Fibroblast of lung (primary cell): Measurements from ENCODE around the gene BCAS3. TPM values are rescaled to one million over a fixed set of nuclear protein-coding genes. Genes with fewer than 3 reads are reported as not detected.

Source experiments
- DNase-seq, 2 donors: peaks; one replicate each; pipeline versions ENCODE4 v3.0.0 to v3.0.0-alpha.2; 2010; ENCODE audit warnings: low read depth in 2 of 2
- H2AFZ ChIP-seq: 2 replicates; pipeline ENCODE4 v1.5.1; 2012; ENCODE audit warnings: low read length, control low read depth, inconsistent platforms
- H3K27ac ChIP-seq: 2 replicates; pipeline ENCODE4 v1.5.1; 2011; ENCODE audit warnings: low read length, control low read depth; ENCODE audit not compliant: insufficient read depth
- H3K27me3 ChIP-seq: 2 replicates; pipeline ENCODE4 v1.5.1; 2011; ENCODE audit warnings: mild to moderate bottlenecking, low read length; ENCODE audit not compliant: control insufficient read depth, insufficient read depth
- H3K36me3 ChIP-seq: 2 replicates; pipeline ENCODE4 v1.5.1; 2011; ENCODE audit warnings: low read length; ENCODE audit not compliant: control insufficient read depth, insufficient read depth
- H3K4me1 ChIP-seq: 2 replicates; pipeline ENCODE4 v1.5.1; 2011; ENCODE audit warnings: low read length; ENCODE audit not compliant: control insufficient read depth, insufficient read depth; ENCODE audit errors: extremely low read depth
- H3K4me2 ChIP-seq: 2 replicates; pipeline ENCODE4 v1.5.1; 2011; ENCODE audit warnings: low read length, control low read depth; ENCODE audit not compliant: insufficient read depth; ENCODE audit errors: extremely low read depth
- H3K4me3 ChIP-seq, 4 experiments: fragments of 200-600 bp in 1 of 4; sonication (generic) in 1 of 4; replicated peaks in 1 of 4; 2 replicates each; pipeline ENCODE4 v1.5.1; 2011 to 2016; ENCODE audit warnings: low read length in 4 of 4, low read depth in 3 of 4, mild to moderate bottlenecking in 3 of 4, control low read depth in 2 of 4, inconsistent platforms in 1 of 4, mixed read lengths in 1 of 4; ENCODE audit not compliant: insufficient read depth in 1 of 4; ENCODE audit errors: control extremely low read depth in 1 of 4
- H3K79me2 ChIP-seq: 2 replicates; pipeline ENCODE4 v1.5.1; 2012; ENCODE audit warnings: mild to moderate bottlenecking, low read length, inconsistent platforms; ENCODE audit not compliant: control insufficient read depth, insufficient read depth
- H3K9ac ChIP-seq: 2 replicates; pipeline ENCODE4 v1.5.1; 2011; ENCODE audit warnings: mild to moderate bottlenecking, low read length, control low read depth; ENCODE audit not compliant: insufficient read depth
- H3K9me3 ChIP-seq: 2 replicates; pipeline ENCODE4 v1.5.1; 2012; ENCODE audit warnings: low read depth, low read length; ENCODE audit not compliant: control insufficient read depth, insufficient read depth
- H4K20me1 ChIP-seq: 2 replicates; pipeline ENCODE4 v1.5.1; 2011; ENCODE audit warnings: low read length; ENCODE audit not compliant: control insufficient read depth, insufficient read depth; ENCODE audit errors: extremely low read depth
- CTCF ChIP-seq, 2 donors: IDR thresholded peaks in 1 of 2; conservative IDR thresholded peaks in 1 of 2; 1 replicate in 1 of 2; 2 replicates in 1 of 2; pipeline ENCODE4 v1.5.1; 2011 to 2012; ENCODE audit warnings: low read length in 2 of 2, control low read depth in 1 of 2, inconsistent platforms in 1 of 2, low read depth in 1 of 2, mild to moderate bottlenecking in 1 of 2
- EZH2 ChIP-seq: IDR thresholded peaks from 2 replicates; pipeline ENCODE4 v1.5.1; 2012; ENCODE audit warnings: low read length, control low read depth, mild to moderate bottlenecking; ENCODE audit errors: missing control alignments
- polyA plus RNA-seq, 2 donors: library from polyadenylated mRNA; depleted of rRNA in 1 of 2; stranded (reverse) in 1 of 2; unstranded in 1 of 2; fragments of >200 nt; gene quantifications; 2 replicates each; pipeline ENCODE4 v1.2.1, GENCODE V29; 2011 to 2012; ENCODE audit warnings: missing spikeins in 1 of 2
- total RNA-seq: library from RNA; depleted of rRNA; stranded (reverse); fragments of >200 nt; gene quantifications from 2 replicates; pipeline ENCODE4 v1.2.1, GENCODE V29; 2014

Gene BCAS3
- total and polyA plus RNA-seq, 2 donors (not counting 1 experiment from before 2014, with no cell fraction given) = 9.9 to 43.6 TPM

- no peak for DNase-seq
- Histone ChIP-seq H3K4me3 (no peak overlapping the region), H4K20me1 (no peaks in the 10 kb centered on the region), H2AFZ (no peak overlapping the region), H3K4me2 (no peak overlapping the region), H3K27ac (no peak overlapping the region), H3K4me1 (peaks cover 36% of the 10 kb centered on the region), H3K9me3 (no peaks in the 10 kb centered on the region), H3K9ac (no peak overlapping the region), H3K79me2 (no peaks in the 10 kb centered on the region), H3K27me3 (no peaks in the 10 kb centered on the region), H3K36me3 (no peaks in the 10 kb centered on the region)
- no peak for TF ChIP-seq CTCF (conservative IDR thresholded peaks at IDR 0.05 in 1 of 2, IDR thresholded peaks at IDR 0.05 in 1 of 2; ENCODE audit: low read depth in 1 of 2, low read length in 2 of 2)
These were observed 635.0 kb downstream of the BCAS3 start for GRCh38 chr17:61312406-61313295.

GRCh38 chr17:61313461-61314326 is 636.0 kb downstream of the BCAS3 start:
- H4K20me1 ChIP-seq = no peaks in the 10 kb centered on the region
- no peak overlapping the region for H3K9ac ChIP-seq
- H3K27ac ChIP-seq = peak overlapping the region; percentile 77
- H3K9me3 ChIP-seq = no peaks in the 10 kb centered on the region
- DNase-seq = no peak
- H3K27me3 ChIP-seq = no peaks in the 10 kb centered on the region
- no peak for TF ChIP-seq CTCF (conservative IDR thresholded peaks at IDR 0.05 in 1 of 2, IDR thresholded peaks at IDR 0.05 in 1 of 2; ENCODE audit: low read depth in 1 of 2, low read length in 2 of 2)
- no peaks in the 10 kb centered on the region for H3K36me3 ChIP-seq
- peak overlapping the region; percentile 21 for H2AFZ ChIP-seq
- H3K4me1 ChIP-seq = peaks cover 31% of the 10 kb centered on the region
- no peak overlapping the region for H3K4me2 ChIP-seq
- H3K79me2 ChIP-seq = no peaks in the 10 kb centered on the region
- H3K4me3 ChIP-seq = no peak overlapping the region

- Histone ChIP-seq H4K20me1 (no peaks in the 10 kb centered on the region), H3K9ac (no peak overlapping the region), H3K79me2 (no peaks in the 10 kb centered on the region), H2AFZ (peak overlapping the region; percentile 9), H3K4me2 (peak overlapping the region; percentile 0), H3K27me3 (no peaks in the 10 kb centered on the region), H3K27ac (peak overlapping the region; percentile 77), H3K9me3 (no peaks in the 10 kb centered on the region), H3K4me1 (peaks cover 23% of the 10 kb centered on the region), H3K36me3 (no peaks in the 10 kb centered on the region), H3K4me3 (no peak overlapping the region)
- DNase-seq = peak; percentile 90 to 91
- TF ChIP-seq CTCF (conservative IDR thresholded peaks at IDR 0.05 in 1 of 2, IDR thresholded peaks at IDR 0.05 in 1 of 2; ENCODE audit: low read depth in 1 of 2, low read length in 2 of 2) = peak; percentile 39 to 41
- TF ChIP-seq EZH2 = no peak
These were observed 636.9 kb downstream of the BCAS3 start for GRCh38 chr17:61314368-61315078.
